Measurements from ENCODE around the gene CDH8. TPM values are rescaled to one million over a fixed set of nuclear protein-coding genes. Genes with fewer than 3 reads are reported as not detected.

The CDH8 gene
- total RNA-seq, 1 experiment from 2014 or later = 11.1 TPM

GRCh38 chr16:61926766-61927165 is 109.5 kb downstream of the CDH8 start:
- H3K27ac Mint-ChIP-seq = no peak overlapping the region
- ChIA-PET POLR2A (interaction anchor here (0.6 kb wide), 1 partner anchor 55 kb away, joined by 3 read pairs; no protein-coding TSS in a partner anchor), CTCF (interaction anchor here (1.2 kb wide), 1 partner anchor 151 kb away, joined by 3 read pairs; no protein-coding TSS in a partner anchor)
- H3K27me3 Mint-ChIP-seq (ENCODE audit: low read depth) = no peaks in the 10 kb centered on the region
- no peak overlapping the region for H3K4me3 Mint-ChIP-seq
- no peaks in the 10 kb centered on the region for H3K9me3 Mint-ChIP-seq
- no peak for ATAC-seq
- no peaks in the 10 kb centered on the region for H3K36me3 Mint-ChIP-seq
- no peak for DNase-seq (ENCODE audit: low spot score)
- TF ChIP-seq, protein P1, sequence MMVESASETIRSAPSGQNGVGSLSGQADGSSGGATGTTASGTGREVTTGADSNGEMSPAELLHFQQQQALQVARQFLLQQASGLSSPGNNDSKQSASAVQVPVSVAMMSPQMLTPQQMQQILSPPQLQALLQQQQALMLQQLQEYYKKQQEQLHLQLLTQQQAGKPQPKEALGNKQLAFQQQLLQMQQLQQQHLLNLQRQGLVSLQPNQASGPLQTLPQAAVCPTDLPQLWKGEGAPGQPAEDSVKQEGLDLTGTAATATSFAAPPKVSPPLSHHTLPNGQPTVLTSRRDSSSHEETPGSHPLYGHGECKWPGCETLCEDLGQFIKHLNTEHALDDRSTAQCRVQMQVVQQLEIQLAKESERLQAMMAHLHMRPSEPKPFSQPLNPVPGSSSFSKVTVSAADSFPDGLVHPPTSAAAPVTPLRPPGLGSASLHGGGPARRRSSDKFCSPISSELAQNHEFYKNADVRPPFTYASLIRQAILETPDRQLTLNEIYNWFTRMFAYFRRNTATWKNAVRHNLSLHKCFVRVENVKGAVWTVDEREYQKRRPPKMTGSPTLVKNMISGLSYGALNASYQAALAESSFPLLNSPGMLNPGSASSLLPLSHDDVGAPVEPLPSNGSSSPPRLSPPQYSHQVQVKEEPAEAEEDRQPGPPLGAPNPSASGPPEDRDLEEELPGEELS (CRISPR knock-in tag; IDR thresholded peaks at IDR 0.05) = no peak
- no peak for TF ChIP-seq NFYB (CRISPR knock-in tag; conservative IDR thresholded peaks at IDR 0.05; ENCODE audit: low read depth)
- TF ChIP-seq, protein P2, sequence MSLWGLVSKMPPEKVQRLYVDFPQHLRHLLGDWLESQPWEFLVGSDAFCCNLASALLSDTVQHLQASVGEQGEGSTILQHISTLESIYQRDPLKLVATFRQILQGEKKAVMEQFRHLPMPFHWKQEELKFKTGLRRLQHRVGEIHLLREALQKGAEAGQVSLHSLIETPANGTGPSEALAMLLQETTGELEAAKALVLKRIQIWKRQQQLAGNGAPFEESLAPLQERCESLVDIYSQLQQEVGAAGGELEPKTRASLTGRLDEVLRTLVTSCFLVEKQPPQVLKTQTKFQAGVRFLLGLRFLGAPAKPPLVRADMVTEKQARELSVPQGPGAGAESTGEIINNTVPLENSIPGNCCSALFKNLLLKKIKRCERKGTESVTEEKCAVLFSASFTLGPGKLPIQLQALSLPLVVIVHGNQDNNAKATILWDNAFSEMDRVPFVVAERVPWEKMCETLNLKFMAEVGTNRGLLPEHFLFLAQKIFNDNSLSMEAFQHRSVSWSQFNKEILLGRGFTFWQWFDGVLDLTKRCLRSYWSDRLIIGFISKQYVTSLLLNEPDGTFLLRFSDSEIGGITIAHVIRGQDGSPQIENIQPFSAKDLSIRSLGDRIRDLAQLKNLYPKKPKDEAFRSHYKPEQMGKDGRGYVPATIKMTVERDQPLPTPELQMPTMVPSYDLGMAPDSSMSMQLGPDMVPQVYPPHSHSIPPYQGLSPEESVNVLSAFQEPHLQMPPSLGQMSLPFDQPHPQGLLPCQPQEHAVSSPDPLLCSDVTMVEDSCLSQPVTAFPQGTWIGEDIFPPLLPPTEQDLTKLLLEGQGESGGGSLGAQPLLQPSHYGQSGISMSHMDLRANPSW (CRISPR knock-in tag; conservative IDR thresholded peaks at IDR 0.05; ENCODE audit: low read depth) = no peak
- no peak for TF ChIP-seq E2F1 (CRISPR knock-in tag; IDR thresholded peaks at IDR 0.05)
- no peak for TF ChIP-seq GABPB1 (CRISPR knock-in tag; IDR thresholded peaks at IDR 0.05)
- TF ChIP-seq RELA (CRISPR knock-in tag; IDR thresholded peaks at IDR 0.05; ENCODE audit: borderline replicate concordance) = no peak
- TF ChIP-seq HMGA2 (CRISPR knock-in tag; IDR thresholded peaks at IDR 0.05) = no peak
- no peak for TF ChIP-seq ATF1 (CRISPR knock-in tag; IDR thresholded peaks at IDR 0.05)
- TF ChIP-seq KAT7 (CRISPR knock-in tag; IDR thresholded peaks at IDR 0.05; ENCODE audit: borderline replicate concordance) = no peak
- TF ChIP-seq, protein P3, sequence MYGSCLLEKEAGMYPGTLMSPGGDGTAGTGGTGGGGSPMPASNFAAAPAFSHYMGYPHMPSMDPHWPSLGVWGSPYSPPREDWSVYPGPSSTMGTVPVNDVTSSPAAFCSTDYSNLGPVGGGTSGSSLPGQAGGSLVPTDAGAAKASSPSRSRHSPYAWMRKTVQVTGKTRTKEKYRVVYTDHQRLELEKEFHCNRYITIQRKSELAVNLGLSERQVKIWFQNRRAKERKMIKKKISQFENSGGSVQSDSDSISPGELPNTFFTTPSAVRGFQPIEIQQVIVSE (CRISPR knock-in tag; IDR thresholded peaks at IDR 0.05; ENCODE audit: borderline replicate concordance) = no peak
- no peak for TF ChIP-seq IRF2 (CRISPR knock-in tag; IDR thresholded peaks at IDR 0.05; ENCODE audit: borderline replicate concordance, low read depth)
- no peak for TF ChIP-seq NR1H2 (CRISPR knock-in tag; IDR thresholded peaks at IDR 0.05)
- no peak for TF ChIP-seq SOX15 (CRISPR knock-in tag; IDR thresholded peaks at IDR 0.05)
- no peak for TF ChIP-seq PRRX2 (CRISPR knock-in tag; IDR thresholded peaks at IDR 0.05)
- TF ChIP-seq AFF4 (CRISPR knock-in tag; IDR thresholded peaks at IDR 0.05; ENCODE audit: borderline replicate concordance) = no peak
- no peak for TF ChIP-seq NR3C1 (CRISPR knock-in tag; conservative IDR thresholded peaks at IDR 0.05; ENCODE audit: low read depth)
- TF ChIP-seq PREB (CRISPR knock-in tag; IDR thresholded peaks at IDR 0.05; ENCODE audit: borderline replicate concordance) = no peak
- TF ChIP-seq, protein P4, sequence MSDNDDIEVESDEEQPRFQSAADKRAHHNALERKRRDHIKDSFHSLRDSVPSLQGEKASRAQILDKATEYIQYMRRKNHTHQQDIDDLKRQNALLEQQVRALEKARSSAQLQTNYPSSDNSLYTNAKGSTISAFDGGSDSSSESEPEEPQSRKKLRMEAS (CRISPR knock-in tag; IDR thresholded peaks at IDR 0.05) = no peak
- H3K4me1 Mint-ChIP-seq = peaks cover 14% of the 10 kb centered on the region
